Renal cortex interstitium (tissue), 15 donors: Measurements from ENCODE around the gene ZAP70. TPM values are rescaled to one million over a fixed set of nuclear protein-coding genes. Genes with fewer than 3 reads are reported as not detected.
"Not testable (repeated sequence)": the region's sequence is repeated elsewhere in the genome, so short reads cannot be mapped to it uniquely, and the experiment has no call there.

ENCODE experiments used
- DNase-seq, 11 donors: peaks; one replicate each; pipeline ENCODE4 v3.0.0-alpha.2; 2013; ENCODE audit warnings: low read depth in 9 of 11, low spot score in 4 of 11; ENCODE audit errors: extremely low read depth in 1 of 11
- long read RNA-seq, 16 experiments: transcript quantifications; one replicate each; lab custom pipeline, GENCODE V29; 2026
- polyA plus RNA-seq, 3 donors: library from polyadenylated mRNA; unstranded; fragments of 120-200 nt; gene quantifications; one replicate each; pipeline ENCODE4 v1.2.1, GENCODE V29; 2013; ENCODE audit not compliant: insufficient read length in 3 of 3

The ZAP70 gene
- 1 to 10 TPM; 2.4 to 2.6 (median 2.5) TPM for polyA plus RNA-seq
- long read RNA-seq, donor 1 = 0 reads
- long read RNA-seq, donor 2 = 0 reads
- long read RNA-seq, donor 3 = 0 reads
- long read RNA-seq, donor 4 = 0 reads
- long read RNA-seq, donor 5 = 0 reads
- long read RNA-seq, donor 6 = 0 reads
- long read RNA-seq, donor 7 = 0 reads
- long read RNA-seq, donor 8 = 0 reads
- long read RNA-seq, donor 9 = 0 reads
- long read RNA-seq, donor 10 = 0 reads
- long read RNA-seq, donor 11 = 0 reads
- long read RNA-seq, donor 12 = 0 reads
- long read RNA-seq, donor 13 = 0 reads
- long read RNA-seq, donor 14 = 0 reads
- long read RNA-seq, donor 15 = 0 reads
- long read RNA-seq, donor 16 = 0 reads

DNA sequence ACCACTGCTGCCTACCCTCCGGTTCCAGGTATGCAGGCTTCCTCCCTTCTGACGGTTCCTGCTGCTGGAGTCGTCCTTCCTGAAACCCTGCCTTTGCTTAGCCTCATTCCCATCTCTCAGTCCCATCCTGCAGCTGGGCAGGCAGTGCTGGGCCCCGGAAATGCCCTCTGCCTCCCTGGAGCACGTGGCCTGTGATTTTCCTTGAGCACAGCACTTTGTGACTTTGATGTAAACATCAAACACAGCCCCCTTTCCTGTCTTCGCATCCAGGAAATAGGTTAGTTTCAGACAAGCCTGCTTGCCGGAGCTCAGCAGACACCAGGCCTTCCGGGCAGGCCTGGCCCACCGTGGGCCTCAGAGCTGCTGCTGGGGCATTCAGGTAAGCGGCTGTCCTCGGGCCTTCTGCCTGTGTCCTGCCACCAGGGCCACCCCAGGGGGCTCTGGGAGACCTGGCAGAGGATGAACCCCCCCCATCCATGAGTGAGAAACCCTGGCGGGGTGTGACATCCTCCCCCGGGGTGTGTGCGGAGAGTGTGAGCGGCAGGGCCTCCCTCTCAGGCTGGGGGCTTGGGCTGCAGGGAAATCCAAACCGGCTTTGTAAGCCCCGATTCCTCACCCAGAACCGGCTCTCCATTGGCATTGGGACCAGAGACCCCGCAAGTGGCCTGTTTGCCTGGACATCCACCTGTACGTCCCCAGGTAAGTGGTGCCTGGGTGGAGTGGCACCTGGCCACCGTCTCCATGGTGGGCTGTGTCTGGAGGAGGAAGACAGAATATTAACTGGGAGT lies at the start of gene ZAP70:
TSS of gene ZAP70 (plus strand) at position 281 of the 788 bp plus-strand sequence. CDS start 10,461 bp downstream, outside the sequence.
- no peak for DNase-seq

DNA sequence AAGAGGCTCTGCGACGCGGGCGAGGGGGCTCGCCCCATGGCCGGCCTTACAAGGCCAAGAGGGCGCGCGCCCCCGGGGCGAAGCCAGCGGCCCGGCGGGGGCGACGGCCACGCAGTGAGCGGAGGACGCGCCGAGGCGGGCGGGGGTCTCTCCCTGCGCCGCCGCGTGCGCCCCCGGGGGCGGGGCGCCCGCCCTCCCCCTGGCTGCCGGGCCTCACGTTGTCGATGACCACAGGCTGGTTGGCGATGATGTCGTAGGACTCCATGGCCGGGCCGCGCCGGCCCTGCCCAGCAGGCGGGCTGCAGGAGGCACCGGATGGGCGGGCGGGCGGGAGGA lies 49.8 kb upstream of the ZAP70 start:
- DNase-seq = no peak

GRCh38 chr2:97663962-97664635 lies 49.3 kb upstream of the ZAP70 start, which contains the start of gene ACTR1B:
TSS of gene ACTR1B (minus strand) at chr2:97664044. CDS start at chr2:97663890, 154 bp downstream.
- peak; percentile 89 to 98 (median 97) for DNase-seq

DNA sequence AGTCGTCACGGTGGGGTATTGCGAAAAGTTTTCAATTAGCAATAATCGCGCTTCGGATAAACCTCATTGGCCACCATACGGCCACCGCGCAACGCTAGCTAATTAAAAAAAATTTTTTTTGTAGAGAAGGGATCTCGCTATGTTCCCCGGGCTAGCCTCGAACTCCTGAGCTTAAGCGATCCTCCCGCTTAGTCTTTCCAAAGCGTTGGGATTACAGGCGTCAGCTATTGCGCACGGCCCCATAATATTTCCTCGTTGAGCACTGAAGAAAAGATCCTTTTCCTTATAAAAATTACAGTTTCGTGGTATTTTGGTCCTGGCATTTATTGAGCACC lies 48.8 kb upstream of the ZAP70 start:
- DNase-seq = peak in 1 of 11 donors; percentile 28

GRCh38 chr2:97669448-97669847 lies 43.9 kb upstream of the ZAP70 start, which contains the start of gene C2orf92:
TSS of gene C2orf92 (plus strand) at chr2:97669713. CDS start at chr2:97669789, 76 bp downstream.
- no peak for DNase-seq

DNA sequence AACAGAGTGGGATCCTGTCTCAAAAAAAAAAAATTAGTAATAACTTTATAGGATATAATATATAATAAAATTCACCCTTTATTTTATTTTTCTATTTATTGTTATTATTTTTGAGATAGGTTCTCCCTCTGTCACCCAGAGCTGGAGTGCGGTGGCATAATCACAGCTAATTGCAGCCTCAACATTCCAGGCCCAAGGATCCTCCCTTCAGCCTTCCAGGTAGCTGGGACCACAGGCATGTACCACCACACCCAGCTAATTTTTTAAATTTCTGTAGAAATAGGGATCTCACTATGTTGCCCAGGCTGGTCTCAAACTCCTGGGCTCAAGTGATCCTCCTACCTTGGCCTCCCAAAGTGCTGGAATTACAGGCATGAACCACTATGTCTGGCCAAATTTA lies 42.9 kb upstream of the ZAP70 start:
- DNase-seq = no peak

DNA sequence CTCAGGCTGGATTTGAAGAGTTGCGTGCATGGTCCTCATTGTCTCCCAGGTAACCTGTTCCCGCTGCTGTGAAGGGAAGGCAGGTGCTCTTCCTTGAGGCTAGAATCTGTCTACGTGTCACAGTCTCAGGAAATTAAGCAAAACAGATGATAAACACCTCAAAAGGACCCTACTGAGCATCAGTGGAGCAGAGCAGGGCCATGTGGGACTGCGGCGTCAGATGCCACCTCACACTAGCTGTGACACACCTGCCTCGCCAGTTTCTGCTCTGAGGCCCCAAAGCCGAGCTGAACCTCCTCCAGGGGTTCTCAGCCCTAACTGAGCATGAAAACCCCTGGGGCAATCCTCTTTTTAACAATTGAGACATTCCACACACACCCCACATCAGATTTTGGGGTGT lies 41.9 kb upstream of the ZAP70 start:
- DNase-seq = no peak

GRCh38 chr2:97672606-97673140 lies 40.7 kb upstream of the ZAP70 start:
- not testable (repeated sequence) for DNase-seq

- no peak for DNase-seq
Observed at GRCh38 chr2:97673182-97673914, 40.0 kb upstream of the ZAP70 start.

DNA sequence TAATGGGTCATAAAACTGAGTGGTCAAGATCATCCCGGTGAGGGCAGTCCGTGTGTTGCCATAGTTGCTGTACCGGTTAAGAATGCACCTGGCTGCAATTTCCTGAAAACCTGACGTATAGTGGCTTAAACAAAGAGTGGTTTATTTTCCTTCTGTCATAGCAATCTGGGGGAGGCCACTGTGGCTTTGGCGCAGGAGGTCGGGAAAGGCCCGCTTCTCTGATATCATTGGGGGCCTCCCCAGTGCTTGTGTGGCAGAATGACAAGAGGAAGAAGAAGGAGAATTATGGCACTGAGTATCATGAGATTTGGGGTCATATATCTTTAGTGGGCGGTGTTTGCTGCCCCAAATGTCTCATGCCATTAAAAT lies 39.5 kb upstream of the ZAP70 start:
- DNase-seq = peak in 4 of 11 donors; percentile 17 to 49 (median 32)

DNA sequence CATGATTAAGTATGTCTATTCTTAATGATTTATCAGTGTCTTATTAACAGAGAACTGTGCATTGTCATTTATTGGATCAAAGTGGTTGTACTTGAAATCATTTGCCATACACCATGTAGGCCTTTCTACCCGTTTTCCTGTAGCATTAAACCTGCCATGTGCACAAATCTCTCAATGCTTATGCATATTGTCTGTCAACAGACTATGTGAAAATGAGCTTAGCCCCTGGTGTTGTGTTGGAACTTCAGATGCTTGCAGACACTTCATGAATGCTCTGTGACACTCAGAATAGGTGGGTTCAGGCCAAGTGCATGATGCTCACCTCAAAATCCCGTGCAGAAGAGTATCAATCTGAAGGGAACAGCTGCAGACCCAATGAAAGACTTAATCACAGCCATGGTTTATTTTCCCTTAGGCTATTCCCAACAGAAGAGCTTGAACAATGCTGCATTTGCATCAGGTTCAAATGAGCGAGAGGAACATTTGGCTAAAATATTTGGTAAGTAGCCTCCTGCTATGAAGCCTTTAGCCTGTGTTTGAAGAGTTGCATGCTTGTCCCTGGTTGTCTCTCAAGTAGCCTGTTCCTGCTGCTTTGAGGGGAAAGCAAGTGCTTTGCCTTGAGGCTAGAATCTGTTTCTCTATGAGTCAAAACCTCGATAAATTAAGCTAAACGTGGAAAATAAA lies 37.8 kb upstream of the ZAP70 start:
- no peak for DNase-seq

- no peak for DNase-seq
Observed at GRCh38 chr2:97676620-97677019, 36.8 kb upstream of the ZAP70 start.

DNA sequence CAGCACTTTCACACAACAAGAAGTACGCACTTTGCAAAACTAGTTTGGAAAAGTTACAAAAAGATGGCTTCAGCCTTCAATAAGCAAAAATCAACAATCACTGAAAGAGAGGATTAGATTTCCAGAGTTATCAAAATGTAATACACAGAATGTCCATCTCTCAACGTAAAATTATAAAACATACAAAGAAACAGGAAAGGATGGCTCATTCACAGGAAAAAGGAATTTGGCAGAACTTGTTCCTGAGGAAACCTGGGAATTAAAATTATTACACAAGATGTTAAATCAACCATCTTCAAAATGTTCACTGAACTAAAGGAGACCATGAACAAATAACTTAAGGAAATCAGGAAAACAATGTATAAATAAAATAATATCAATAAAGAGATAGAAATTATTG lies 35.9 kb upstream of the ZAP70 start:
- no peak for DNase-seq

DNA sequence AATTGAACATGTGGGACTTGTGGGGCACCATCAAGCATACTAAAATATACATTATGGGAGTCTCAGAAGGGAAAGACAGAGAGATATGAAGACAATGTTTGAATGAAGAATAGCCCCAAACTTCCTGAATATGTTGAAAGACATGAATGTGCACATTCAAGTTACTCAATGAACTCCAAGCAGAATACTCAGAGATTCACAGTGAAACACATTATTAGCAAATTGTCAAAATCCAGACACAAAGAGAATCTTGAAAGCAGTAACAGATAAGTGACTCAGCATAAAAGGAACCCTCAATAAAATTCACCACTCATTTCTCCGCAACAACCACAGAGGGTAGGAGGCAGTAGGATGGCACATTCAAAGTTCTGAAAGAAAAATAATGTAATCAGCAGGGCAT lies 35.1 kb upstream of the ZAP70 start:
- DNase-seq = no peak

DNA sequence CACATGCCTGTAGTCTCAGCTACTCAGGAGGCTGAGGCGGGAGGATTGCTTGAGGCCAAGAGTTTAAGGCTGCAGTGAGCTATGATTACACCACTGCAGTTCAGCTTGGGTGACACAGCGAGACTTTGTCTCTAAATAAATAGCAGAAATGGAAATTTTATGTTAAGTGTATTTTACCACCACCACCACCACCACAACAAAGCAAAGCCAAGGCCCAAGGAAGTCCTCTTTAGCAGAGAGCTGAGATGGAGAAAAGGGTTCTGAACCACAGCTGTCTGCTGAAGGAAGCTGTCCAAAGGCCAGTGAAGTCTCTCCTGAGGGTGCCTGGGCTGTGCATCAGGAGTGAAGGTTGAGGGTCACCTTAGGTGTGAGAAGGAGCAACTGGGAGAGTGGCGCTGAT lies 26.1 kb upstream of the ZAP70 start:
- not testable (repeated sequence) for DNase-seq

- no peak for DNase-seq
Observed at GRCh38 chr2:97688062-97688827, 25.1 kb upstream of the ZAP70 start.

DNA sequence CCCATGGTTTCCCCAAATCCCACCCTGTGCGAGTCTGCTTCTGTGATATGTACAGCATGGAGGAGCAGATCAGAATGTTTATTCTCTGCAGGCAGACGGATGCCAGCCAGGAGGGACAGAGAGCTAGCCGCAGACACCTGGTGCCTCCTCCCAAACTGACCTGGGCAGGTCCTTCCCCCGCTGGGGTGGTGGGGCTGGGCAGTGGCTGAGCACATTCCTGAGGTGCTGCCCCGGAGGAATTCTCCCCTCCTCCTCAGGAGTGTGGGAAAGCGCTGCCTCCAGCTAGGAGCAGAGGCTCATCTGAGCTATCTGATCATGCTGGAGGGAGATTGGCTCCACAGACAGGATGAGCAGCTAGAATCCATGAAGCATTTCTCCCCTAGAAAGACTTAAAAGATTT lies 22.2 kb upstream of the ZAP70 start:
- DNase-seq = no peak

GRCh38 chr2:97693476-97693875 lies 19.9 kb upstream of the ZAP70 start:
- no peak for DNase-seq
